ENCODE results near the gene GUCY1A1. TPM values are rescaled to one million over a fixed set of nuclear protein-coding genes. Genes with fewer than 3 reads are reported as not detected.

The GUCY1A1 gene
- total and polyA plus RNA-seq, 10 donors = 2.0 to 44.9 (median 23.1) TPM

- Histone ChIP-seq H3K36me3 (no peaks in the 10 kb centered on the region), H3K9me3 (peaks cover 0 to 6% (median 0%) of the 10 kb centered on the region in 8 donors), H3K27ac (no peak overlapping the region), H3K4me3 (no peak overlapping the region), H3K4me1 (no peaks in the 10 kb centered on the region), H3K27me3 (replicated peaks in 1 of 7) (no peaks in the 10 kb centered on the region)
- TF ChIP-seq CTCF (IDR thresholded peaks at IDR 0.05 in 8 of 11, conservative IDR thresholded peaks at IDR 0.05 in 3 of 11) (no peak), POLR2AphosphoS5 (IDR thresholded peaks at IDR 0.05) (no peak), POLR2A (IDR thresholded peaks at IDR 0.05) (no peak)
- intact Hi-C loops (cut with DNase I; ENCODE audit: low total_unique reads) = no loop called here
- no peak for DNase-seq
Observed at GRCh38 chr4:155653052-155653451, 13.6 kb upstream of the GUCY1A1 start.

GRCh38 chr4:155656025-155656424 lies 10.6 kb upstream of the GUCY1A1 start:
- no peaks in the 10 kb centered on the region for H3K36me3 ChIP-seq
- WGBS, 5 donors = 83 to 90% (median 85%) methylated on average over 4 of the region's 4 CpGs
- intact Hi-C loops (cut with DNase I; ENCODE audit: low total_unique reads) = no loop called here

DNA sequence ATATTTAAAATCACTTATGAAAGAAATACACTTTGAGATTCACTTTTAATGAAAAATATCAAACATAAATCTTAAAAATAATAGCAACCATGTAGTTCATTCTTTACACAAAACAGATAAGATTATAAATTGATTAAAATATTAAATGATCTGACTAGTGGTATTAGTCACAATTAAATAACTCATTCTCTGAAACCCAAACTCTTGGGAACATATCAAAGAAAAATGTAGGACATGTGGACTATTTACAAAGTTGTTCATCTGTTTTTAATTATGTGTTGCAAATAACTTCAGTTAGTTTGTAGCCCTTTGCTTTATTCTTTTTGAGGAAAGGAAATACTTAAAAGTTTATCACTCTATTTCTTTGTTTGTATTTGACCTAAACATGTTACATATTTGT lies 9.5 kb upstream of the GUCY1A1 start:
- Histone ChIP-seq H3K36me3 (no peaks in the 10 kb centered on the region), H3K27ac (no peak overlapping the region), H3K4me1 (no peaks in the 10 kb centered on the region), H3K27me3 (replicated peaks in 1 of 7) (no peaks in the 10 kb centered on the region), H3K4me3 (no peak overlapping the region), H3K9me3 (peaks cover 0 to 6% (median 0%) of the 10 kb centered on the region in 8 donors)
- intact Hi-C loops (cut with DNase I; ENCODE audit: low total_unique reads) = no loop called here
- TF ChIP-seq POLR2AphosphoS5 (IDR thresholded peaks at IDR 0.05) = no peak
- no peak for TF ChIP-seq POLR2A (IDR thresholded peaks at IDR 0.05)
- no peak for TF ChIP-seq CTCF (IDR thresholded peaks at IDR 0.05 in 8 of 11, conservative IDR thresholded peaks at IDR 0.05 in 3 of 11)
- no peak for DNase-seq

More at GRCh38 chr4:155656025-155656424, 10.6 kb upstream of the GUCY1A1 start:
- Histone ChIP-seq H3K27me3 (replicated peaks in 1 of 7) (no peaks in the 10 kb centered on the region), H3K4me1 (no peaks in the 10 kb centered on the region), H3K4me3 (no peak overlapping the region), H3K27ac (no peak overlapping the region), H3K9me3 (peaks cover 0 to 6% (median 0%) of the 10 kb centered on the region in 8 donors)
- DNase-seq = no peak
- TF ChIP-seq POLR2A (IDR thresholded peaks at IDR 0.05) (no peak), CTCF (IDR thresholded peaks at IDR 0.05 in 8 of 11, conservative IDR thresholded peaks at IDR 0.05 in 3 of 11) (no peak), POLR2AphosphoS5 (IDR thresholded peaks at IDR 0.05) (no peak)

DNA sequence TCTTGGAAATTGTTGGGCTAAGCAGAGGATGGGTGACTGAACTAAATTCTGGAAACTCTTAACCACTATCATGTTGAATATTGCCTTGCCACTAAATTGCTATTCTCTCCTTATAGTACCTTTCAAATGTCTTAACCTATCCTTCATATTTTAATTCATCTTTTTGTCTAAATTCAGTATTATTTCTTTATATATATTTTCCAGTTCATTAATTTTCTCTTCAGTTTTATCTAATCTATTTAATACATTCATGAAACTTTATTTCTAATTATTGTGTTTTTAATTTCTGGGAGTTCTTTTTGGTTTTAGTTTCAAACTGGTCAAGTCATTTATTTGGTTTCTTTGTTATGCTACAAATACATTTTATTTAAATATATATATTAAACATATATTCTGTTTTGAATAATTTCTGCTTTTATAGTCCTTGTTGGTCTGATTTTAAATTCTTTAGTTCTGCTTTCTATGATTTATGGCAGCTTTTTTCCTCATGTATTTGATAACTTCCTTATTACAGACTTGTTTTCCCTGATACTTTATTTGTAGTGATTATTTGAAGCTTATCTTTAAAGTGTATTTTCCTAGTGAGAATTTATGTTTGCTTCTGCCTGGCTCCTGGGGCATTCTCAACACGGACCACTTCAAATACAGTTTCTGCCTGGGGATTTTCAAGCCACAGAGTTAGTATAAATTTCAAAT lies 8.5 kb upstream of the GUCY1A1 start:
- H3K9me3 ChIP-seq = peaks cover 0 to 6% (median 0%) of the 10 kb centered on the region in 8 donors
- no peak for DNase-seq
- no peak overlapping the region for H3K4me3 ChIP-seq
- H3K36me3 ChIP-seq = no peaks in the 10 kb centered on the region
- 27 to 41% (median 34%) methylated on average over 1 of the region's 1 CpG for WGBS, 5 donors
- intact Hi-C loops (cut with DNase I; ENCODE audit: low total_unique reads) = no loop called here
- no peaks in the 10 kb centered on the region for H3K4me1 ChIP-seq
- TF ChIP-seq POLR2A (IDR thresholded peaks at IDR 0.05) (no peak), CTCF (IDR thresholded peaks at IDR 0.05 in 8 of 11, conservative IDR thresholded peaks at IDR 0.05 in 3 of 11) (no peak), POLR2AphosphoS5 (IDR thresholded peaks at IDR 0.05) (no peak)
- H3K27ac ChIP-seq = no peak overlapping the region
- peaks cover 0 to 2% (median 0%) of the 10 kb centered on the region in 7 donors for H3K27me3 ChIP-seq (replicated peaks in 1 of 7)

All from spleen (tissue), 11 donors.